Amygdala (tissue), 56 donors: ENCODE results near the gene EFTUD2.

Experiments
- DNase-seq, 56 donors: peaks; one replicate each; lab custom pipeline; 2025; lab: John Stamatoyannopoulos, UW

The EFTUD2 gene

DNA sequence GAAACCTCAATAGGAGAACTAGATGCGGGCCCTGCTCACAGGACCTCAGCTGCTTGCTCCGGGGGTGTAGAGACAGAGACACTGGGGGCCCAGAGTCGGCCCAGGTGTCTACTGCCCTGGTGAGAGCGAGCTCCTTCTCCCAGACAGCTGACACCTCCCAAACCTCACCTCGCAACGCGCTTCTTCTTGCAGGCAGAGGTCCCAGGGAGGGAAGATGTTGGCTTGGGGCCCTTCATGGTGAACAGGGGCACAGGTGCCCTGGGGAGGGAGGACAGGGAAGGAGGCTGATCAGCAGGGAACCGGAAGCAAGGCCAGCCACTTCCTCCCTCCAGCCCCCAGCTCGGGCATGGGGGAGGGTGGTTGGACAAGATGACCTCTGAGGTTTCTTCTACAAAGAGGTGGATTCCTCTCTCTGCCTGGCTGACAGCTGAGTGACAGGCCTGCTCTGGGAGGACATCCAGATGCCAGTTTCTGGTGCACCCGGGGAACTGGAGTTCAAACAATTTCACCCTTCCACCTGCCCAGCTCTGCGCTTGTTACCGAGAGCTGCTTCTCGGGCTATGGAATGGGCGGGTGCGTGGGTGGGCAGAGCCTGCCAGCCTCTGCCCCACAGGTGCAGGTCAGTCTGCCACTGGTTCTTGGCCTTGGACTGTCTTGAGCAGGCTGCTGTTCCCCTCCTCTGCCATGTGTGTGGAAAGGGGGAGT, 27.7 kb upstream of the EFTUD2 start:
- DNase-seq: no peak

- DNase-seq: no peak
Observed at GRCh38 chr17:44925731-44926697, 26.8 kb upstream of the EFTUD2 start.

DNA sequence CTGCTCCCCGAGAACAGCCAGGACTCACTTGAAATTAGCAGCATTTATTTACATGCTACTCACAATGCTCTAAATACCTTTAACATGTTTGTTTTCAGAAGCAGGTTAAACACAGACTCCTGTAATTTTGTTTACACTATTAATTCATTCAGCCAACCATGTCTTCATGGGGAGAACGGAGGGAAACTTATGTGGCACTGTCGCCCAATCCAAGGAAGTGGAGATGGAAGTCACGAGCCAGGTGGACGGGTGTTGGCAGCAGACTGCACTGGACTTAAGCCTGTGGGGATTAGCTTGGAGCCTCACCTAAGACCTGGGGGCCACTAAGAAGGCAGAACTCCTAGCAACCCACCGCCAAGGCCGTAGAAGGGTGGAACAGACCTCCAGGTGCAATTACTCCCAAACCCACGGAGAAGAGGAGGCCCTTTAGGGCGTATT, 24.9 kb upstream of the EFTUD2 start:
- DNase-seq: no peak

DNA sequence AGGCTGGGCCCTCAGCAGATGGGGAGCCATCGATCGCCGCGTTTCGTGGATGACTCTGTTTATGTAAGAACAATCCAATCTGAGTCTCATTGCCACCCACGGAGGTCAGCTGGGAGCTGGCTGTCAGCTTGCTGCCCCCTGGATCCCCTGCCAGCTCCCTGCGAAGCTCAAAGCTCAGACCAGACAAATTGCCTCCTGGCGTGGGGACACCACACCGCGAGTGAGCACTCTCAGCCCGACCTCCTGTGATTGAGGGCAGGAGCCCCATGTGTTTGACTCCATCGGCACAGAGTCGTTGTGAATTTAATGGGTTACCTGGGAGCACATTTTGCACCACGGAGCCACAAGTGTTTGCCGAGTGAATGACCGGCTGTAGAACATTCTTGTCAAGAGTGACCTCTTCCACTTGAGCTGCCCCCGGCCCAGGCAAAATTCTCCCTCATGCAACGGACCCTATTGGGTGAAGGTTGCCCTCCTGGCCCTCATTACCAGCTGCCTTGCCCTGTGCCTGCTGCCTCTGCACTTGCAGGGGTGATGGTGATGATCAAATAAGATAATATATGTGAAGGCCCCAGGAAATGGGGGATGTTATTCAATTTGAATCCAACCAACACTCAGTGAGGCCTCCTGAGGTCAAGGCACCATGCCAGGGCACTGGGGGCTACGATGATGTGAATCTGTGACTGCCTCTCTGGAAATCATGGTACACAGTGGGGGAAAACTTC, 23.7 kb upstream of the EFTUD2 start:
- no peak for DNase-seq

DNA sequence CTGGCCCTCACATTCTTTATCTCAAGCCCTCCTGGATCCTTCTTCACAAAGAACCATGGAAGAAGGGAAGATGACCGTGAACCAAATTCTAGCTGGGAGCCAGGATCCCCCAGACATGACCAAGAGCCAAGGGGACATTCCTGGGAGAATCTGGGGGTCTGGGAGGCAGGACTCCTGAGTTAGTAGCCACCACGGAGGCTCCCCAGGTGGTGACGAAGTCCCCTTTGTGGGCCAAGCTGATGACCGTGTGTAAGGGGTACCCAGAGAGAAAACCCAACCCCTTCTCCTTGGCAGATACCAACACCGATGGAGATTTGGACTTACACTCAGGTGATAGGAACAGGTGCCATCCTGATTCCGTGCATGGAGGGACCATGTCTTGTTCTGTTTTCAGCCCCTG, 22.9 kb upstream of the EFTUD2 start:
- no peak for DNase-seq

GRCh38 chr17:44921122-44921882, 22.1 kb upstream of the EFTUD2 start:
- DNase-seq: no peak

GRCh38 chr17:44920565-44920940, 21.3 kb upstream of the EFTUD2 start:
- no peak for DNase-seq

DNA sequence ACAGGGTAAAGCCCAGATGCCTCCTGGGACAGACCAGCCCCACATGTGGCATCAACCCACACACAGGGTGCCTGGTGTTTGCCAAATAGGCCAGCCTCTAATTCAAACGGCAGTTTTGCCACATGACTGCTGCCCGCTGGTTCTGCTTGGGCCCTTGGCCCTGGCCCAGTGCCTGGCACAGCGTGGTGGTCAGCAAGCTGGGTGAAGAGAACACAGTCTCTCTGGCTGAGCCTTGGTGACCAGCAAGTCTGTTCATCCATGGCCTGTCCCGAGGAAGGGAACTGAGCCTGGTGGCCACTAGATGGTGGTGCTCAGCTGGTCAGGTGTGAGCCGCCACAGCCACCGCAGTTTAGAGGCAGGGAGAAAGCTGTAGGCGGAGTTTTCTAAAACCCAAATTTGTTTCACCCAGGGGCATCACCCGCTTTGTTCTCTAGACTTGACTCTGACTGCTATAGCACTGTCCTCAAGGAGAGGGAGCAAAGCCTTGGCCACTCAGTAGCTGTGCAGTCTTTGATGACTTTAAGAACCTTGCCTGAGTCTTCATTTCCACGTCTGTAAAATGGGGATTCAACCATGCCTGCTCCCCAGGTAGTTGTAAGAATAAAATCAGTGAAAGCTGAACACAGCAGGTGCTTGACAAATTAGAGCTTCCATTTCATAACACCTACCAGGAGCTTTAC, 20.8 kb upstream of the EFTUD2 start:
- peak in 50 of 56 donors; percentile 31 to 87 (median 68) for DNase-seq

DNA sequence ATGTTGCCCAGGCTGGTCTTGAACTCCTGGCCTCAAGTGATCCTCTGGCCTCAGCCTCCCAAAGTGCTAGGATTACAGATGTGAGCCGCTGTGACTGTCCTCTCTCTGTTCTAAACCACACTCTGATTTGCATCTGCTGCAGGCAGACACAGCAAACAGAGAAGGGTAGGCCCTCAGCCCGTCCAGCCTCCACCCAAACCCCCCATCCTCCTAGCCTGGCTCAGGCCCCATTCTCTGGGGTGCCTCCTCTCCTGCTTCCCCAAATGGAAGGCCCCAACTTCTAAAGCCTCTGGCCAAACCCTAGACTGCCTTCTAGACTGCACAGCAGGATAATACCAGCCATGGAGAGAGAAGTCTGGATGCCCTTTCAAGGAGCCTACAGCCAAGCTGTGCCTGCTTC, 20.2 kb upstream of the EFTUD2 start:
- DNase-seq: no peak

- DNase-seq: no peak
Observed at GRCh38 chr17:44918006-44918405, 18.8 kb upstream of the EFTUD2 start.

GRCh38 chr17:44917456-44917855, 18.2 kb upstream of the EFTUD2 start:
- no peak for DNase-seq

DNA sequence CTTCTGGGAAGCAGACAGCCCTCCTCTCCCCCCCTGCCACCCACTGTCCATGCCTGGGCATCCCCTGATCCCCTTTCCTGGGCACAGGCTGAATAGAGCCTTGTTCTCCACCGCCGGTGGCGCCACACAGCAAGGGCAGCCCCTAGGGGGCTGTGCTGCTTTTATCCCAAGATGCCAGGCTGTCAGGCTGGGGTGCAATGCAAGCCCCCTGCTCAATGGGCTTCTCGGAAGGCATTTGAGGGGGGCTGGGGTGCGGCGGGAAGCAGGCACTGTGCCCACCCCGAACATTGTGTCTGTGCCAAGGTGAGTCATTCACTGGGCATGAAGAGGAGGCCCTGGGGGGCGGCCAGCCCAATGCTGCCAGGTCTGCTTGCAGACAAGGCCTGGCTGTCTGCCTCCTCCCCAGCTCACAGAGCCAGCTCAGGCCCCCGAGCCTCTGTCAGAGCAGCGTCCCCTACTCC, 17.6 kb upstream of the EFTUD2 start:
- peak in 50 of 56 donors; percentile 22 to 93 (median 72) for DNase-seq

- peak in 8 of 56 donors; percentile 40 to 73 (median 62) for DNase-seq
Observed at GRCh38 chr17:44915862-44916780, 16.9 kb upstream of the EFTUD2 start.

DNA sequence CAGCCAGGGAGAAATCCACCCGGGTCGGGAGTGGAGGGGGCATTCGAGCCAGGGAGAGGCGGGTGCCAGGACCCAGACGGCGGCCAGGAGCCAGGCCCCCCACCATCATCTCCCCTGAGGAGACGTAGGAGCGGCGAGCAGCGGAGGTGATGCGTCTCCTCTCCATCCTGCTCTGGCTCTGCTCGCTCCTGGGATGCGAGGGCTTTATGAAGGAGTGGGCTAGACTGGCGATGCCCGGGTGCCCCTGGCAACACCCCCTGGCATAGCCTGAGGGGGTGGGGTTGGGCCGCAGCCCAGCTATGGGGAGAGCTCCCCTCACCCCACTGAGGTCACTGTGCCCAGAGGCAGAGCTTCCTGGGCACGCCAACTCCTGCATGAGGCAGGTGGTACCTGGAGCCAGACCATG, 16.1 kb upstream of the EFTUD2 start, which contains the start of gene GFAP:
Gene GFAP, minus strand, starts transcription at position 180 of the 406 bp plus-strand sequence. Its CDS starts 14 bp downstream, at position 166.
- DNase-seq: peak in 33 of 56 donors; percentile 19 to 79 (median 55)

DNA sequence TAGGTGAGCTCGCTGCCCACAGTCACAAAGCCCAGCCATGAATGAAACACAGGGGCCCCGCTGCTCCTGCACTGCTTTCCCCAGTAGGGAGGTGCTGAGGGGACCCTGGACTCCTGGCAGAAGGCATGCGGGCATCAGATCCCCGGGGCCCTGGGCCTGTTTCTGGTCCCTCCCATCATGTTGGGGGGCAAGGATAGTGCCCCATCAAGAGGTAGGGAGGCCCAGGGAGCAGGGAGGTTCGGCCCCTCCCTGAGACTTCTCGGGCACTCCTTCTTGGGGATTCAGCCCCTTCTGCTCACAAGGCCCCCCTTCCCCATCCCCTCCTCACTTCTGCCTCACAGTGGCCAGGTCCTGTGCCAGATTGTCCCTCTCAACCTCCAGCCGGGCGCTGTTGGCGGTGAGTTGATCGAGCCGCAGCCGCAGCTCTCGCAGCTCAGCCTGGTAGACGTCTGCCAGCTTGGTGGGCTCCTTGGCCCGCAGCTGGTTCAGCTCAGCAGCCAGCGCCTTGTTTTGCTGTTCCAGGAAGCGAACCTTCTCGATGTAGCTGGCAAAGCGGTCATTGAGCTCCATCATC, 15.5 kb upstream of the EFTUD2 start:
- peak in 1 of 56 donors; percentile 50 for DNase-seq

GRCh38 chr17:44914148-44914547, 14.9 kb upstream of the EFTUD2 start:
- peak in 1 of 56 donors; percentile 48 for DNase-seq

DNA sequence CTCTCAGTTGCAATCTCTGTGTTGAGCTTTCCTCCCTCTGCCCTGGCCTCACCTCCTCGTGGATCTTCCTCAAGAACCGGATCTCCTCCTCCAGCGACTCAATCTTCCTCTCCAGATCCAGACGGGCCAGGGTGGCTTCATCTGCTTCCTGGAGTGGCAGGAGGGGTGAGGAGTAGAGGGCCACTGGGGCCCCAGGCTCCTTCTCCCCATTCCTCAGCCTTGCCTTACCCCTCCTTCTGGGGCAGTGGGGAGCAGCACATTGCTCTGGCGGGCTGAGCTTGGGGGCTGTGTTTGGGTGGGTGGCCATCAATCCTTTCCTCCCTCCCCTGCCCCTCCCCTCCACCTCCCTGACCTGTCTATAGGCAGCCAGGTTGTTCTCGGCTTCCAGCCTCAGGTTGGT, 14.4 kb upstream of the EFTUD2 start:
- peak in 1 of 56 donors; percentile 43 for DNase-seq
